SU-DHL-6 (cell line): ENCODE results near the gene URB2.

Experiments used
- CTCF ChIP-seq: fragments of 200-600 bp; sonication (generic); IDR thresholded peaks from one replicate; pipeline ENCODE4 v1.5.1; 2017; ENCODE audit warnings: antibody characterized with exemption, mild to moderate bottlenecking, low read length, moderate library complexity; ENCODE audit not compliant: insufficient read depth, poor library complexity, severe bottlenecking
- EZH2phosphoT487 ChIP-seq: fragments of 200-600 bp; sonication (generic), shearing (Covaris generic); conservative IDR thresholded peaks from 2 replicates; pipeline ENCODE4 v1.6.1; 2018; ENCODE audit warnings: mild to moderate bottlenecking, antibody characterized with exemption, low read length, moderate library complexity, mixed read lengths

- TF ChIP-seq CTCF: no peak
- TF ChIP-seq EZH2phosphoT487: no peak
These were observed 18.7 kb upstream of the URB2 start for GRCh38 chr1:229607370-229607769.
